Ovary (tissue), 3 donors: ENCODE results near the gene FAAP20.

Source experiments
- EP300 ChIP-seq: sonication (generic); formaldehyde crosslinking; IDR thresholded peaks from one replicate; pipeline ENCODE4 v1.6.1; 2017; ENCODE audit warnings: antibody characterized with exemption
- POLR2A ChIP-seq: fragments of 450-650 bp; IDR thresholded peaks from one replicate; pipeline ENCODE4 v1.6.1; 2017; ENCODE audit warnings: antibody characterized with exemption, mild to moderate bottlenecking, moderate library complexity
- TF ChIP-seq, protein P1 (sequence below), 3 donors: fragments of 450-650 bp in 2 of 3; fragments of 200-600 bp in 1 of 3; IDR thresholded peaks; one replicate each; pipeline versions ENCODE4 v1.5.1 to v1.8.0; 2016 to 2022; ENCODE audit warnings: antibody characterized with exemption in 3 of 3, mild to moderate bottlenecking in 1 of 3
- donor health status: DM: no; HTN: no; CAD: no.

DNA sequence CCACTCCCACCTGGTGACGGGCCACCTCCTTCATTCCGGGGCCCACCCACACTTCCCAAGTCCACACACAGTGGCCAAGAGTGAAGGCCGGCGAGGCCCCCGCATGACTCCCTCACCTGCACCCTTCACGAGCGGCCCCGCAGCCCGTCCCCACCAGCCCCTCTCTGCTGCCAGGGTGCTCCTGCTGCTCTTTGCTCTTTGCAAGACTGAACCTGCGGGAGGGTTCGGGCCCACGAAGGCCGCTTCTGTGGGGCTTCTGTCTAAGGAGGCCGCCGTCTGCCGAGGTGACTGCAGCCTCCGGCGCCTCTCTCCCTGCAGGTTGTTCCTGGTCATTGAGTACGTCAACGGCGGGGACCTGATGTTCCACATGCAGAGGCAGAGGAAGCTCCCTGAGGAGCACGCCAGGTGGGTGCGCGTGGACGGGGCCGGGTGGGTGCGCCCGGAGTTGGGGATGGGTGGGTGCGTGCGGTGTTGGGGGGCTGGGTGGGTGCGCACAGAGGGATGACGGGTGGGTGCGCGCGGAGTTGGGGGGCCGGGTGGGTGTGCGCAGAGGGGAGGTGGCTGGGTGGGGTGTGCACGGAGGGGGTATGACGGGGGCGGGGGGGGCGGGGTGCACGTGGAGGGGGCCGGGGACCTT, 25.3 kb downstream of the FAAP20 start:
- TF ChIP-seq POLR2A (no peak), EP300 (no peak)
- TF ChIP-seq, protein P1, sequence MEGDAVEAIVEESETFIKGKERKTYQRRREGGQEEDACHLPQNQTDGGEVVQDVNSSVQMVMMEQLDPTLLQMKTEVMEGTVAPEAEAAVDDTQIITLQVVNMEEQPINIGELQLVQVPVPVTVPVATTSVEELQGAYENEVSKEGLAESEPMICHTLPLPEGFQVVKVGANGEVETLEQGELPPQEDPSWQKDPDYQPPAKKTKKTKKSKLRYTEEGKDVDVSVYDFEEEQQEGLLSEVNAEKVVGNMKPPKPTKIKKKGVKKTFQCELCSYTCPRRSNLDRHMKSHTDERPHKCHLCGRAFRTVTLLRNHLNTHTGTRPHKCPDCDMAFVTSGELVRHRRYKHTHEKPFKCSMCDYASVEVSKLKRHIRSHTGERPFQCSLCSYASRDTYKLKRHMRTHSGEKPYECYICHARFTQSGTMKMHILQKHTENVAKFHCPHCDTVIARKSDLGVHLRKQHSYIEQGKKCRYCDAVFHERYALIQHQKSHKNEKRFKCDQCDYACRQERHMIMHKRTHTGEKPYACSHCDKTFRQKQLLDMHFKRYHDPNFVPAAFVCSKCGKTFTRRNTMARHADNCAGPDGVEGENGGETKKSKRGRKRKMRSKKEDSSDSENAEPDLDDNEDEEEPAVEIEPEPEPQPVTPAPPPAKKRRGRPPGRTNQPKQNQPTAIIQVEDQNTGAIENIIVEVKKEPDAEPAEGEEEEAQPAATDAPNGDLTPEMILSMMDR (IDR thresholded peaks at IDR 0.05): no peak
